ENCODE results near the gene SLF2. TPM values are rescaled to one million over a fixed set of nuclear protein-coding genes. Genes with fewer than 3 reads are reported as not detected.

Gene SLF2
- total RNA-seq, 1 donor from 2014 or later = 61.9 TPM

- DNase-seq = no peak
These were observed 13.6 kb upstream of the SLF2 start for GRCh38 chr10:100899171-100899570.

DNA sequence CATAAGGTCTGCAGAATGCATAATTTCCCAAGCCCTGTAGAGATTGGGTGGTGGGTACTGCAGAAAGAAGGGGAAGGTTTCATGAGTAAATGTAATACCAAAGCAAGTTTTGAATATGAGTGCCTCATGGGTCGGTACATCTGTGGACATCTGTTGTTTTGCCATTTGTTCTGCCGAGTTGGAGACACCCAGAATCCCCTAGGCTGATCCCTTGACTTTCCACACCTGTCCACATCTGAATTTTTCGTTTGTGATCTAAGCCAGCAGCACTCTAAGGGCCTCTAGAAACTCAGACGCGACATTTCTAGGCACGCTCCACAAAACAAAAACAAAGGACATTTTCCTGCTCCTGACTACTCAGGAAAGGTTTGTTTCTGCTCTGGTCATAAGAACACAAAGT, 11.7 kb upstream of the SLF2 start:
- DNase-seq = no peak

DNA sequence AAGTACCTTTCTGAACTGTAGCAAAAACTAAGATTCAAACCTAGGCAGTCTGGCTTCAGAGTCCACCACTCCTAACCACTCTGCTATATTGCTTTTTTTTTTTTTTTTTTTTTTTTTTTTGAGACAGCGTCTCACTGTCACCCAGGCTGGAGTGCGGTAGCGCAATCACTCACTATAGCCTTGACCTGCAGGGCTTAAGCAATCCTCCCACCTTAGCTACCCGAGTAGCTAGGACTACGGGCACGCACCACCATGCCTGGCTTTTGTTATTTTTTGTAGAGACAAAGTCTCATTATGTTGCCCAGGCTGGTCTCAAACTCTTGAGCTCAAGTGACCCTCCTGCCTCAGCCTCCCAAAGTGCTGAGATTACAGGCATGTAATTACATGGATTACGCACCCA, 10.1 kb upstream of the SLF2 start:
- no peak for DNase-seq

GRCh38 chr10:100904917-100905316, 7.8 kb upstream of the SLF2 start:
- DNase-seq = no peak

DNA sequence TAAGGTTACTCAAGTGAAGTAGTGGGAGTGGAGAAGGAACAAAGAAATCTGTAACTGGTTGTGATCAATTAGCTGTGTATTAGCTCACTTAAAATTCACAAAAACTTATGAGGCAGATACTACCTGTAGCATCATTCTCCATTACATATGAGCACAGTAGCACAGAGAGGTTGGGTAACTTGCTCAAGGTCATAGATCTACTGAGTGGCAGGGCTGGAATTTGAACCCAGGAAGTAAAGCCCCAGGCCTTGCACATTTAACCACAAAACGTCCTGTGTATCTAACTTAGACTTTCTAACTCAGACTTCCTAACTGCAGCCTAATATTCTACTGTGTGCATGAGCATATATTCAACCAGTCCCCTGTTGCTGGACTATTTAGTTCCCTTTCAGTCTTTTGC, 5.6 kb upstream of the SLF2 start:
- DNase-seq = no peak

DNA sequence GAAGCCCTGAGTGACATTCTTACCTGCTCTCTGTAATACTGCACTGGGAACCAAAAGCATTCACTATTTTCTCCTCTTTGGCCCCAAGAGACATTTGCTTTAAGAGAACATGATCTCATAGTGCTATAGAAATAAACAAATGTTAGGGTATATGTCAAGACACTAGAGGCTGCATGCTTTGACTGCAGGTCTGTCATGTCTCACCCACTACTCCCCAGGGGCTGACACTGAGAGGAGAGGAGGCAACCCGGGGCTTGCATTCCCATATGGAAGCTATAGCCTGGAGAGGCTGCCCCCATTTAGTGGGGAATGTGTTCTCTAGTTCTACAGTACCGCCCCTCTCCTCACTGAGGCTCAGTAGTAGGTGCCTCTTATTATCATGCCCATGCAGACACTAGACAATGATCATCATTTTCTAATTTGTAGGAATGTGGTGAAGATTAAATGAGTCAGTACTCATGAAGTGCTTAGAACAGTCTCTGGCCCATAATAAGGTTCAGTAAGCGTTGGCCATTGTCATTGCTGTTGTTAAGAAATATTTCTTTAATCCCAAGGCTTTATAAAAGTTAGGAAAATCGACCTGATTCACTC, 4.9 kb upstream of the SLF2 start:
- DNase-seq = no peak

DNA sequence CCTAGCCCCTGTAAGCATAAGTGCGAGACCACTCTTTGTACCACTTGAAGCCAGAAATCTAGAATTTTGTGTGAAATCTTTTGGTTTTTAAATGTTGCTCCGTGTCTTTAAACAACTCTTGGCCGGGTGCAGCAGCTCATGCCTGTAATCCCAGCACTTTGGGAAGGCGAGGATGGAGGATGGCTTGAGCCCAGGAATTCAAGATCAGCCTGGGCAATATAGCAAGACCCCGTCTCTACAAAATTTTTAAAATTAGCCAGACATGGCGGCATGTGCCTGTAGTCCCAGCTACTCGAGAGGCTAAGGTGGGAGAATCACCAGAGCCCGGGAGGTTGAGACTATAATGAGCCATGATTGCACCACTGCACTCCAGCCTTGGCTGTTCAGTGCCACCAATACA, 4.4 kb upstream of the SLF2 start:
- no peak for DNase-seq

GRCh38 chr10:100909501-100910263, 3.1 kb upstream of the SLF2 start:
- DNase-seq = no peak

DNA sequence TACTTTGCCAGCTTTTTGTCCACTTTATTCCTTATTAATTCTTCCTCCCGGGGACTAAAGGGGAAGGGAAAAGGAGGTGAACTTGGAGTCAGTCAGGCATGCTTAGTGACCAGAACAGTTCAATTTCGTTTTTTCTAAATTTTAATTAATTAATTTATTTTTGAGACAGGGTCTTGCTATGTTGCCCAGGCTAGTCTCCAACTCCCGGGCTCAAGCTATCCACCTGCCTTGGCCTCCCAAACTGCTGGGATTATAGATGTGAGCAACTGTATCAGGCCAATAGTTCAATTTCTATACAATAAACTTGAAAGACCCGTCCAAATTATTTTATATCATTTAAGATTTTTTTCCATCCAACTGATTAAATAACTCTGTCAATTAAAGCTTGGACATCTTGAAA, 1.3 kb upstream of the SLF2 start:
- no peak for DNase-seq

GRCh38 chr10:100912013-100912604, 654 bp upstream of the SLF2 start:
- DNase-seq = no peak

GRCh38 chr10:100913470-100913865, 705 bp downstream of the SLF2 start:
- DNase-seq = no peak

GRCh38 chr10:100917071-100917470, 4.3 kb downstream of the SLF2 start:
- DNase-seq = no peak

GRCh38 chr10:100923580-100923979, 10.8 kb downstream of the SLF2 start:
- DNase-seq = no peak

DNA sequence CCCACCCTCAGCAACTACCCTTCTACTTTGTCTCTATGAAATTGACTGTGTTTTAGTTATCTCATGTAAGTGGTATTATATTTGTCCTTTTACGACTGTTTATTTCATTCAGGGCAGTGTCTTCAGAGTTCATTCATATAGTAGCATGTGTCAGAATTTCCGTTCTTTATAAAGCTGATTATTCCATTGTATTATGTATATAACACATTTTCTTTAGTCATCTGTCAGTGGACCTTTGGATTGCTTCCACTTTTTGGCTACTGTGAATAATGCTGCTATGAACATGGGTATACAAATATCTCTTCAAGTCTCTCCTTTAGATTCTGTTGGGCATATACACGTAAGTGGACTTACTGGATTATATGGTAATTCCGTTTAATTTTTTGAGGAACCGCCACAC, 14.5 kb downstream of the SLF2 start:
- DNase-seq = no peak

GRCh38 chr10:100928039-100928438, 15.3 kb downstream of the SLF2 start:
- no peak for DNase-seq

DNA sequence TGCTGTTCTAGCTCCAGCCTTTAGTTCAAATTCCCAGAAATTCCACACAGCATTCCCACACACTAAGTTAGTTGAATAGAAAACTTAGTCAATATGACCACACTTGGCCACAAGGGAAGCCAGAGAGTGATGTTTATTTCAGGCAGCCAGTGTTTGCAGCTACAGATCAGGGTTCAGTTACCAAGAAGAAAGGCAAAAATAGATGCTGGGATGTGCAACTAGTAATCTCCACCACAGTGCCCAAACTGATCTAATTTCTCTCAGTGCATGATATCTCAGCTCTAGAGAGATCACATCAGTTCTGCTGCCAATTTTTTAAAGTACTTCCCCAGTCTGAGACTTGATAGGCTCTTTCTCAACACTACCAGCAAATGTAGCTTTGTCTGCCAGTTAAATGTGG, 17.6 kb downstream of the SLF2 start:
- no peak for DNase-seq

DNA sequence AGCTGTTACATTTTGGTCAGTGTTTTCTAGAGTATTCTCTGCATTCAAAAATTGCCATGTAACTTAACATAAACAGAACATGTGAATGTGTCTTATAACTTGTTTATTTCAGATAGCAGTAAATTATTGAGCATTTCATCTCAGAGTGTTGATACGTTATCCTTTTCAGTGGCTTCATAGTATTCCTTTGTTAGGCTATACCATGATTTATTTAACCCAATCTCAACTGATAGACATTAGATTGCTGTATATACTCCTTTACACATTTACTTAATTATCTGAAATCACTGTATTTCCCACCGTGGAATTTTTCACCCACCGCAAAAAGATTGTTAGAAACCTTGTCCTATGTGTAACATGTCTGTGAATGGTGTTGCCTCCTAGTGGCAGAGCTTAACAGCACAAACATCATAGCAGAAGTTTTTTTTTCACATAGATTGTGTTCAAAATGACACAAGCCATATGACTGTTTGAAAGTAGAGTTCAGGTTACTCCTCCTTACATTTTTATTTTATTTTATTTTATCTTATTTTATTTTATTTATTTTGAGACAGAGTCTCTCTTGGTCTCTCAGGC, 21.4 kb downstream of the SLF2 start:
- no peak for DNase-seq

- no peak for DNase-seq
These were observed 27.1 kb downstream of the SLF2 start for GRCh38 chr10:100939763-100940344.

- DNase-seq = no peak
These were observed 29.5 kb downstream of the SLF2 start for GRCh38 chr10:100942229-100942628.

DNA sequence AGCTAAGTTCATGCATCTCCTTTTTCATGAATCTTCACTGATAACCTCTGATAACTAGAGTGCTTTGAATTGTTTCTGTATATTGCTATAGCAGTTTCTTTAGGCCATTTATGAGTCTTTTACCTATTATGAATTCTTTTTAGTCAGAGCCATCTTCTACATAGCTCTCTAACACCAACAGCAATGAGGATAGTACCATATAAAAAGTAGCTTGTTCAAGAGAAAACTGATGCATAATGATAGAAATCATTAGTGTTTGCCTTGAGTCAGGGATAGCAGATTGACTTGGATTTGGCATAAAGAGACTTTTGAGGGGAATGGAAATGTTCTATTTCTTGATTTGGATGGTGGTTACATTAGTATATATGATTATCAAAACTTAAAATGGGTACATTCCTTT, 30.7 kb downstream of the SLF2 start:
- DNase-seq = no peak

GRCh38 chr10:100945754-100946153, 33.0 kb downstream of the SLF2 start:
- DNase-seq = no peak

DNA sequence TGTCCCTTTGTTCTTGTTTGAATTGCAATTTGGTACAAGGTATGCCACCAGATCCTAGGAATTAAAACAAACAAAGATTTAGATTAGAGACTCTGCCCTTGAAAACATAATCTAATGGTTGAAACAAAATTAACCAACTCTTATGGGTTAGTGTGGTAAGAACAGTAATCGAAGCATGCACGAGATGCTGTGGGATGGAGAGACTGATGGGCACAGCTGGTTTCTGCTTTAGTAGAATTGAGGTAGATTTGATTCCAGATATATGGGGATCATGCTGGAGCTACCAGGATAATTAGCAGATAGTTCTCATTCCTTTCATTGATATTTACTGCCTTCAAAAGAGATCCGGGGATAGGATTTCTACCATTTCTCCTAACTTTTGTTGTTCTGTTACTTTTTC, 36.2 kb downstream of the SLF2 start:
- no peak for DNase-seq

- no peak for DNase-seq
These were observed 47.5 kb downstream of the SLF2 start for GRCh38 chr10:100960251-100960650.
